Tibial nerve (tissue), 4 donors: ENCODE data around the gene ANKZF1.

ENCODE experiments used
- EP300 ChIP-seq, 2 donors: sonication (generic); formaldehyde crosslinking; IDR thresholded peaks; one replicate each; pipeline ENCODE4 v1.6.1; 2017; ENCODE audit warnings: antibody characterized with exemption in 2 of 2, mild to moderate bottlenecking in 1 of 2
- POLR2A ChIP-seq, 2 donors: fragments of 450-650 bp; IDR thresholded peaks; one replicate each; pipeline ENCODE4 v1.6.1; 2017; ENCODE audit warnings: antibody characterized with exemption in 2 of 2, mild to moderate bottlenecking in 2 of 2, moderate library complexity in 2 of 2
- TF ChIP-seq, protein P1 (sequence below), 5 experiments: fragments of 200-600 bp in 3 of 5; fragments of 450-650 bp in 2 of 5; sonication (generic) in 3 of 5; IDR thresholded peaks; one replicate each; pipeline ENCODE4 v1.5.1; 2016 to 2019; ENCODE audit warnings: antibody characterized with exemption in 5 of 5, mild to moderate bottlenecking in 3 of 5, moderate library complexity in 2 of 5

DNA sequence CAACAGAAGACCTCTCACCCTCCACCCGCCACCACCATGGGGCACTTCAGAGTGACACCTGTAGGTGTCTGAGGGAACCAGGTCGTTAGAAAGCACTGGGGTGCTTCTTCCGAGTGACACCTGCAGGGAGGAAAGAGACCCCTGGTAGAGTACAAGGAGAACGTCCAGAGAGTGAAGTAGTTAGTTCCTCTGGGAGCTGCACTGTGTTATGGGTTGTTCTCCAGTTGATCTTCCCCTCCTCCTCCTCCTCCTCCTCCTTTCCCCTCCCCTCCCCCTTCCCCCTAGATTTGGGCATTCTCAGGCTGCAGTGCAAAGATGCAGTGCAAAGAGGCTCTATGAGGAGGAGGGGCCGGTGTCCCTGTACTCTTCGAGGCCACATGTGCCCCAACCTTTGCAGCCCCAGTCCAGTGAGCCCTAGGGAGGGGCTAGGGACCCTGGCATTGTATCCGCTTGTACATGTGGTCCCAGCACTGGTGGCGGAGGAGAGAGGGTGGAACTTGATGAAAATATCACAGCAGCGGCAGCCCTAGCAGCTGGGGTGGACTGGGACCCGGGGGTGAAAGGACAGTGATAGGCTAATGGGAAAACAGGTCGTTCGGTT lies 50.4 kb downstream of the ANKZF1 start:
- TF ChIP-seq, protein P1, sequence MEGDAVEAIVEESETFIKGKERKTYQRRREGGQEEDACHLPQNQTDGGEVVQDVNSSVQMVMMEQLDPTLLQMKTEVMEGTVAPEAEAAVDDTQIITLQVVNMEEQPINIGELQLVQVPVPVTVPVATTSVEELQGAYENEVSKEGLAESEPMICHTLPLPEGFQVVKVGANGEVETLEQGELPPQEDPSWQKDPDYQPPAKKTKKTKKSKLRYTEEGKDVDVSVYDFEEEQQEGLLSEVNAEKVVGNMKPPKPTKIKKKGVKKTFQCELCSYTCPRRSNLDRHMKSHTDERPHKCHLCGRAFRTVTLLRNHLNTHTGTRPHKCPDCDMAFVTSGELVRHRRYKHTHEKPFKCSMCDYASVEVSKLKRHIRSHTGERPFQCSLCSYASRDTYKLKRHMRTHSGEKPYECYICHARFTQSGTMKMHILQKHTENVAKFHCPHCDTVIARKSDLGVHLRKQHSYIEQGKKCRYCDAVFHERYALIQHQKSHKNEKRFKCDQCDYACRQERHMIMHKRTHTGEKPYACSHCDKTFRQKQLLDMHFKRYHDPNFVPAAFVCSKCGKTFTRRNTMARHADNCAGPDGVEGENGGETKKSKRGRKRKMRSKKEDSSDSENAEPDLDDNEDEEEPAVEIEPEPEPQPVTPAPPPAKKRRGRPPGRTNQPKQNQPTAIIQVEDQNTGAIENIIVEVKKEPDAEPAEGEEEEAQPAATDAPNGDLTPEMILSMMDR (IDR thresholded peaks at IDR 0.05) = no peak
- TF ChIP-seq POLR2A (IDR thresholded peaks at IDR 0.05) (no peak), EP300 (IDR thresholded peaks at IDR 0.05) (no peak)
